ENCODE results near the gene TENT4A. TPM values are rescaled to one million over a fixed set of nuclear protein-coding genes. Genes with fewer than 3 reads are reported as not detected.

Gene TENT4A
- total and polyA plus RNA-seq, 2 donors, result 13.0 to 26.8 TPM

DNA sequence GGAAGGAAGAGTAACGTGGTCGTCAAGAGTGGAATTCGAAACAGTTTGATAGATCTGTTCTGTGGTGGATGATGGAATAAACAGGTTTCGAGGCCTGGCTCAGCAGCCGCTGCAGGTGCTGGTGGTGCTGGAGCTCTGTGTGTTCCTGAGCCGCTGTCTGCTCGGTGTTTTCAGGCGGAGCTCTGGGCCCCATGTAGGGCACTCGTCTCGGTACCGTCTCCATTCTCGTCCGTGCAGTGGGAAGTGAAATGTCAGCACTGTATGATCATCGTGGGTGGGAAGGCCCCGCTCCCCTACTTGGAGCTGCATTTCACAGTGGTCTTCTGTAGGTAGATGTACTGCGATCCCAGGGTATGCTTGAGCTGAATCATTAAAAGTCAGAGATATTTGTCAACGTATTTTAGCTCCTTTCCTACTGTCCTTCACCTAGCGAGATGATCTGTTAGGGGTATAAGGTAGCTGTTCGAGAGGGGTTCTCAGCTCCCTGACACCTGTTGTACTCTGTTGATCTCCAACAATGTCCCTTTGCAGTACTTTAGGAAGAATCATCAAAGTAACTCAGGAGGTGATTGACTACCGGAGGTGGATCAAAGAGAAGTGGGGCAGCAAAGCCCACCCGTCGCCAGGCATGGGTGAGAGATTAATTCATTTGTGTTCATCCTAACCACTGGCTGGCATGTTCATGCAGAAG is 35.9 kb downstream of the TENT4A start:
- H3K4me1 ChIP-seq (ENCODE audit: insufficient read depth), result no peaks in the 10 kb centered on the region
- DNase-seq (ENCODE audit: extremely low spot score), result no peak
- H3K4me3 ChIP-seq (ENCODE audit: low read depth, low read length), result no peak overlapping the region
- 89% methylated on average over 22 of the region's 22 CpGs for WGBS
- no peaks in the 10 kb centered on the region for H3K36me3 ChIP-seq (ENCODE audit: insufficient read depth)
- no peak overlapping the region for H3K27ac ChIP-seq (ENCODE audit: low read depth)

DNA sequence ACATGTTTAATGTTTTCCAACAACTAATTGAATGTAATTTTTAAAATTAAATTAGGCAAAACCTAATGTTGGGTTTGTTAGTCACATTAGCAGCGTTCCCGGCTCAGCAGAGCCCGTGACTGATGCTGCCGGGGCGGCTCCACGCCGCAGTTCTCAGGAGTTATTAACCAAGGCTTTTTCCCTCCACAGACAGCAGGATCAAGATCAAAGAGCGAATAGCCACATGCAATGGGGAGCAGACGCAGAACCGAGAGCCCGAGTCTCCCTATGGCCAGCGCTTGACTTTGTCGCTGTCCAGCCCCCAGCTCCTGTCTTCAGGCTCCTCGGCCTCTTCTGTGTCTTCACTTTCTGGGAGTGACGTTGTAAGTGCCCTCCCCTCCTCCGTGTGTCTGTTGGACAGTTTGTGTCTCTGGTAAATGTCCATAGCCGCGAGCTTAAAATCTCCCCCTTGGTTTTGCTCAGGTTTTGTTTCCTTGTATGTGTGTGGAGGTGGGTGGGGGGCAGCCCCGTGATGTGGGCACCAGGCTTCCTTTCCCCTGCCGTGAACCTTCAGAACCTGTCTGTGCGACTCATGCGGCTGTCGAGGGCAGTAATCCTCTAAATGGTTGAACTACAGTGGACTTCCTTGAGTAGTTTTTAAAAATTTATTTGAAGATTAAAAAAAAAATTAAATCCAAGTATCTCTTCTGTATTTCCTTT is 37.1 kb downstream of the TENT4A start:
- Histone ChIP-seq H3K4me3 (ENCODE audit: low read depth, low read length) (no peak overlapping the region), H3K27ac (ENCODE audit: low read depth) (no peak overlapping the region), H3K4me1 (ENCODE audit: insufficient read depth) (no peaks in the 10 kb centered on the region), H3K36me3 (ENCODE audit: insufficient read depth) (peaks cover 3% of the 10 kb centered on the region)
- 78% methylated on average over 23 of the region's 23 CpGs for WGBS
- no peak for DNase-seq (ENCODE audit: extremely low spot score)

DNA sequence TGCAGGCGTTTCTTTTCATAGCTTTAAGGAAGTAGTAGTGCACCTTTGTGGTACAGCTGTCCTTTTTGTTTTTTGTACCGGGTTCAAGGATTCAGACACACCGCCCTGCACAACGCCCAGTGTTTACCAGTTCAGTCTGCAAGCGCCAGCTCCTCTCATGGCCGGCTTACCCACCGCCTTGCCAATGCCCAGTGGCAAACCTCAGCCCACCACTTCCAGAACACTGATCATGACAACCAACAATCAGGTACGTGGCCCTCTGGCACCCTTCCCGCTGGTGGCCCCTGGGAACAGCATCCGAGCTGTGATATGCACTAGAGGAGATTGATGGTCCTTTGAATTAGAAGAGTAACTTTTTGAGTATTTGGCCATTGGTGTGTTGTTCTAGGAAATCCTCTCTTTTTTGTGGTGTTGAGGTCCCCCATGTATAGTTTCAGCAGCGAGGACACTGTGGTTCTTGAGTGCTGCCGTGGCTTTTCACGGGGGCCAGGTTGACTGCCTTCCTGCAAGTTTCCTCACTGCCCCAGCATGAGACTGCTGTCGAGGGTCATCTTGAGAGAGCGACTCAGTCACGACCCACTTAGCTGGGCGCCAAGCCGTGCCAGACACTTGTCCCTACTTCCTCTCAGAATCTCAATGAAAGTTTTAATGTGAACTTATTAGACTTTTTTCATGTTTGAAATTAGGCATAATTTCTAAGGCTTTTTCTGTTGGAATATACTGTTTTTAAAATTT is 37.9 kb downstream of the TENT4A start:
- Histone ChIP-seq H3K4me3 (ENCODE audit: low read depth, low read length) (no peak overlapping the region), H3K36me3 (ENCODE audit: insufficient read depth) (peaks cover 3% of the 10 kb centered on the region), H3K27ac (ENCODE audit: low read depth) (no peak overlapping the region), H3K4me1 (ENCODE audit: insufficient read depth) (no peaks in the 10 kb centered on the region)
- no peak for DNase-seq (ENCODE audit: extremely low spot score)
- 94% methylated on average over 18 of the region's 18 CpGs for WGBS

DNA sequence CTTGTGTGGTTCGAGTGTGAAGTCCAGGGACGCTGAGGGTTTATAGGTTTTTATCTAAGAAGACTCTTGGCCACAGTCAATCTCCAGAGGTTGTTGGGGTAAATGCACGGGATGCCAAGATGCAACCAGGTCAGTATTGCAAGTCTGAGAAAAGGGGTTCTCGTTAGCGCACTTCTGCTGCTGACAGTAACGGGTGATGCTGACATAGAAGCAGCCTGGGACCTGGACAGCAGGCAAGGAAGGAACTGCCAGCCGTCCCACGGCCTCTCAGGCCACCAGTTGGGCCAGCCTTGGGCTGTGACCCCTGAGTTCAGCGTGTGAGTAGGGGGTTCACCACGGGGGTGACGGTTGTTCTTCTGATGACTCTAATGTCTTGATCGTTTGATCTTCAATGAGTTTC is 39.0 kb downstream of the TENT4A start:
- Histone ChIP-seq H3K4me3 (ENCODE audit: low read depth, low read length) (no peak overlapping the region), H3K27ac (ENCODE audit: low read depth) (no peak overlapping the region), H3K36me3 (ENCODE audit: insufficient read depth) (peaks cover 3% of the 10 kb centered on the region), H3K4me1 (ENCODE audit: insufficient read depth) (no peaks in the 10 kb centered on the region)
- whole genome bisulfite sequencing, result 95% methylated on average over 12 of the region's 12 CpGs
- DNase-seq (ENCODE audit: extremely low spot score), result no peak

DNA sequence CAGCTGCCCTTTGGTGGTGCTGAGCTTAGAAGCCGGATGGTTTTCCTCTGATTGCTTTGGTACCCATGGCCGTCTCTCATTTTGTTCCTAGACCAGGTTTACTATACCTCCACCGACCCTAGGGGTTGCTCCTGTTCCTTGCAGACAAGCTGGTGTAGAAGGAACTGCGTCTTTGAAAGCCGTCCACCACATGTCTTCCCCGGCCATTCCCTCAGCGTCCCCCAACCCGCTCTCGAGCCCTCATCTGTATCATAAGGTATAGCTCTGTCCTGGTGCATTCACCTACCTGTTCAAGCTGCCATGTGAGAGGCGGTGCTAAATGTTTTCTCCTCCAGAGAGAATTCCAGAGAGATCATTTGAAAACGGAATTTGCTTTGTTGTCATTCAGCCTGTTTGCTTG is 39.5 kb downstream of the TENT4A start:
- Histone ChIP-seq H3K4me3 (ENCODE audit: low read depth, low read length) (no peak overlapping the region), H3K27ac (ENCODE audit: low read depth) (no peak overlapping the region), H3K4me1 (ENCODE audit: insufficient read depth) (no peaks in the 10 kb centered on the region), H3K36me3 (ENCODE audit: insufficient read depth) (peaks cover 3% of the 10 kb centered on the region)
- WGBS, result 95% methylated on average over 11 of the region's 11 CpGs
- no peak for DNase-seq (ENCODE audit: extremely low spot score)

DNA sequence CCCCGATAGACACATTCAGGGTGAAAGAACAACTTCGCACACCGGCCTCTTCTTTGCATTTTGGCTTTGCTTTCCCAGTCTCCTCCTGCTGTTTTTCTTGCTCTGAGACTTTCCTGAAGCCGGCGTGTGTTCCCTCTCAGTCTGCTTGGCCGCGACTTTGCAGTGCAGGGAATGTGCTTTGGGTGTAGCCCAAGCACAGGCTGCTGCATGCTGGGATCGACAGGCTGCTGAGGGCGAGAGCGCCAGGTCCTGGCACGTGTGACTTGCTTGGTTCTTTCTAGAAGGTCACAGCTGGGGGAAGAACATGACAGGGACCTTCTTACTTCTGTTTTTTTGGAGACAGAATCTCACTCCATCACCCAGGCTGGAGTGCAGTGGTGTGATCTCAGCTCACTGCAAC is 40.6 kb downstream of the TENT4A start:
- Histone ChIP-seq H3K4me1 (ENCODE audit: insufficient read depth) (no peaks in the 10 kb centered on the region), H3K4me3 (ENCODE audit: low read depth, low read length) (no peak overlapping the region), H3K27ac (ENCODE audit: low read depth) (no peak overlapping the region), H3K36me3 (ENCODE audit: insufficient read depth) (peaks cover 6% of the 10 kb centered on the region)
- no peak for DNase-seq (ENCODE audit: extremely low spot score)
- WGBS, result 90% methylated on average over 11 of the region's 11 CpGs

DNA sequence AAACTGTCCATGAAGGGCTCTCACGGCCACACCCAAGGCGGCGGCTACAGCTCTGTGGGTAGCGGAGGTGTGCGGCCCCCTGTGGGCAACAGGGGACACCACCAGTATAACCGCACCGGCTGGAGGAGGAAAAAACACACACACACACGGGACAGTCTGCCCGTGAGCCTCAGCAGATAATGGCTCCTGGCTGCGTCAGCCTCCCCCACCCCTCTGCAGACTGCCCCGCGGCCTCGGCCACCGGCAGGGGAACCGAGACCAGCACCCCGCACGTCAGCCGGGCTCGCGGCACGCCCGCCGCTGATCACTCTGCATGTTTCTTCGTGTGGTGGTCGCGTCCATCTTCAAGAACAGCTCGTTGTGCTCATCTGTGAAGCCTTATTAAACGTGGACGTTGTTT is 41.5 kb downstream of the TENT4A start:
- Histone ChIP-seq H3K36me3 (ENCODE audit: insufficient read depth) (peaks cover 6% of the 10 kb centered on the region), H3K4me3 (ENCODE audit: low read depth, low read length) (no peak overlapping the region), H3K4me1 (ENCODE audit: insufficient read depth) (no peaks in the 10 kb centered on the region), H3K27ac (ENCODE audit: low read depth) (no peak overlapping the region)
- no peak for DNase-seq (ENCODE audit: extremely low spot score)
- 94% methylated on average over 29 of the region's 29 CpGs for WGBS

DNA sequence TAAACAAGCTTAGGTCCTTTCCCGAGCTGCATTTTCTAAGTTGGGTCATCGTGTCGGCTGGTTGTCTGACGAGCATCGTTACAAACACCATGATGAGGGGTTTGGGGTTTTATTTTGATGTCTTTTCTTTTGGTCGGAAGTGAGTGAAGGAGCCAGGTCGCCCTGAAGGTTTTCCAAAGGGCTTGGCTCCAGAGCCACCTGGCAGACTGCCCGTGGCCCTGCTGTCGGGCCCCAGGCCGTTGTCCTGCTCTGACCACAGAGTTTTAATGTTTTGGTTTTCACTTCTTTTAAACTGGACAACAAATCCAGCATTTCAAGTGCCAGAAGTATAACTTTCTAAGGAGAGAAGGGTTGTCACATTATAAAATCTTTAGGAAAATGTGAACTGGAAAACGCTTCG is 42.3 kb downstream of the TENT4A start:
- WGBS, result 72% methylated on average over 12 of the region's 12 CpGs
- H3K4me3 ChIP-seq (ENCODE audit: low read depth, low read length), result no peak overlapping the region
- H3K36me3 ChIP-seq (ENCODE audit: insufficient read depth), result peaks cover 6% of the 10 kb centered on the region
- H3K4me1 ChIP-seq (ENCODE audit: insufficient read depth), result no peaks in the 10 kb centered on the region
- H3K27ac ChIP-seq (ENCODE audit: low read depth), result no peak overlapping the region
- no peak for DNase-seq (ENCODE audit: extremely low spot score)

DNA sequence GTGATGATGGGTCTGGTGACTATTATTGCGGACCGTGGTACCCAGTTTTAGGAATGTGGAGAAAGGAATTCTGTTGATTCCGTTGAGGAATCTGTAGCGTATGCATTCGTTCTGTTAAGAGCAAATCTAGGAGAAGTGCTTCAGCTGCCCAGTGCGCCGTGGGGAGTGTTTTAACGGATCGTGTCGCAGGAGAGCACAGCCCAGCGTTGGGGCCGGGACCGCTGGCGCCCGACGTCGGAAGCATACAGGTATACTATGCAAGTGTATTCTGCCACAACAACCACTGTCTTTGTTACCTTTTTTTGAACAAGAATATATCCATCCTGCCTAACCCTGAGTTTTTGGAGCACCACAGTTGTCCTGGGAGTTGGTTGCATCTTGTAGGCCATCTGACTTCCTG is 42.7 kb downstream of the TENT4A start:
- no peak overlapping the region for H3K27ac ChIP-seq (ENCODE audit: low read depth)
- peaks cover 6% of the 10 kb centered on the region for H3K36me3 ChIP-seq (ENCODE audit: insufficient read depth)
- 94% methylated on average over 17 of the region's 17 CpGs for WGBS
- no peaks in the 10 kb centered on the region for H3K4me1 ChIP-seq (ENCODE audit: insufficient read depth)
- no peak overlapping the region for H3K4me3 ChIP-seq (ENCODE audit: low read depth, low read length)
- DNase-seq (ENCODE audit: extremely low spot score), result no peak

DNA sequence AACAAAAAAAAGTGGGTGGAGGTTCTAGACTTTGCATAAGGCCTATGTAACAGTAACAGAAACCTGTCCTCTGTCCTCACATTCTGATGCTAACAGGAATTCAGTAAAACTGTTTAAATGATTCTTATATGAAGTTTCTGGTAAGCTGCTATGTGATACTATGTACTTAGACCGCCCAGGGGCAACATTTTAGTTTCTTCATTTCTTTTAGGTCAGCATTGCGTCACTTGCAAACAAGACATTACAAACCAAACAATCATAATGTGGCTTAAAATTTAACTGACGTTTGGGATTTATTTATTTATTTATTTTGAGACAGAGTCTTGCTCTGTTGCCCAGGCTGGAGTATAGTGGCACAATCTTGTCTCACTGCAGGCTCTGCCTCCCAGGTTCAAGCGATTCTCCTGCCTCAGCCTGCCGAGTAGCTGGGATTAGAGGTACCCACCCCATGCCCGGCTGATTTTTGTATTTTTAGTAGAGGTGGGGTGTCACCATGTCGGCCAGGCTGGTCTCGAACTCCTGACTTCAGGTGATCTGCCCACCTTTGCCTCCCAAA is 44.3 kb downstream of the TENT4A start:
- WGBS, result 94% methylated on average over 8 of the region's 8 CpGs

DNA sequence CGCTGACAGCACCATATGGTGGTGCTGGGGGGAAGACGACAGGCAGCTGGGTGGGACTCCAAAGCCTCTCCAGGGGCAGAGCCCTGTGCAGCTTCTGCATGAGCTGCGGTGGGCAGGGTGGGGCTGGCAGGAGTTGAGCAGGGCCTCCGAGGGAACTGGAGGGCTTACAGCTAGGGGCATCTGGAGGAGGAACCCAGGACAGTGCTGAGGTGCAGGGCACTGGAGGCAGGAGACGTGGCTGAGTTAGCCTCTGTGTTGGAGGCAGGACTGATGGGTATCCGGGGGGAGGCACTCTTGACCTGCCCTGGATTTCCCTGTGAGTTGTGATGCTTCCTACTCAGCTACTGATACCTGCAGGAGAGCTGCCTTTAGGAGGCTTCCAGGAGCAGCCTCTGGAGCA is 45.0 kb downstream of the TENT4A start:
- WGBS, result 88% methylated on average over 6 of the region's 6 CpGs
- Histone ChIP-seq H3K27ac (ENCODE audit: low read depth) (no peak overlapping the region), H3K4me3 (ENCODE audit: low read depth, low read length) (no peak overlapping the region), H3K36me3 (ENCODE audit: insufficient read depth) (peaks cover 6% of the 10 kb centered on the region), H3K4me1 (ENCODE audit: insufficient read depth) (no peaks in the 10 kb centered on the region)
- DNase-seq (ENCODE audit: extremely low spot score), result no peak

More for the DNA sequence above, 44.3 kb downstream of the TENT4A start:
- no peak overlapping the region for H3K27ac ChIP-seq (ENCODE audit: low read depth)
- no peak overlapping the region for H3K4me3 ChIP-seq (ENCODE audit: low read depth, low read length)
- H3K36me3 ChIP-seq (ENCODE audit: insufficient read depth), result peaks cover 6% of the 10 kb centered on the region
- no peaks in the 10 kb centered on the region for H3K4me1 ChIP-seq (ENCODE audit: insufficient read depth)
- no peak for DNase-seq (ENCODE audit: extremely low spot score)

DNA sequence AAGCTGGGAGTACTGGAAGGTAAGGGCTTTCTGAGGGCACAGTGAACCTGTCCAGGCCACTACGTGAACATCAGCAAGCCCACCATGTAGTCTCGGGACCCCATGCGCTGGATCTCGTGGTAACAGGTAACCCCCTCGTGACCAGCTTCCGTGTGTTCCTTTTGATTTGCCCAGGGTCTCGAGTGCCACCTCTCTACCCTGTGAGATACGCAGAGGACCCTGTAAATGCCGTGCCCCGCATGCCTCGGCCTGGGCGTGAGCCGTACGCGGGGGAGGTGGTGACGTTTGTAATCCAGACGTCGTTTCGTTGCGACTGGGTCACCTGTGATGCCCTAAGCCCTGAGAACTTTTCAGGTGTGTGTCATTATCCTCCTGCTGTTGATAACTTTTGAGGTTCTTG is 45.5 kb downstream of the TENT4A start:
- Histone ChIP-seq H3K27ac (ENCODE audit: low read depth) (no peak overlapping the region), H3K4me3 (ENCODE audit: low read depth, low read length) (no peak overlapping the region), H3K4me1 (ENCODE audit: insufficient read depth) (no peaks in the 10 kb centered on the region), H3K36me3 (ENCODE audit: insufficient read depth) (peaks cover 6% of the 10 kb centered on the region)
- WGBS, result 95% methylated on average over 20 of the region's 20 CpGs
- DNase-seq (ENCODE audit: extremely low spot score), result no peak

DNA sequence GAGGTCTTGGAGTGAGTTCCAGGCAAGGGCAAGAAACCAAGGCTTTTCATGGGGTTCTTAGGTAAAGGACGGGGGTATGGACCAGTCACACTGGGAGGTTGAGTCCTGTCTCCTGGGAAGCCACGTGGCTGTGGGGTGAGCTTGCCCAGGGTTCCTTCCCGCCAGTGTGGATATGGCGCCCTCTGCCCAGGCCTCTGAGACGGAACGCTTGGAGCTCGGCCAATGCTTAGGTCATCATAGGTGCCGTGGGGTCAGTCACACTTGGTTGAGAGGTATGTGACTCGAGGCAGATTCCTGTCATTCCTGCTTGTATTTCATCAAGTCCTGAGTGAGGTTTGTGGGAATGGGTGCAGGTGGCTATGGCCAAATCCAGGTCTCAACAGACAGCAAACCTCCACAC is 46.2 kb downstream of the TENT4A start:
- H3K36me3 ChIP-seq (ENCODE audit: insufficient read depth), result peaks cover 6% of the 10 kb centered on the region
- H3K4me3 ChIP-seq (ENCODE audit: low read depth, low read length), result no peak overlapping the region
- no peak overlapping the region for H3K27ac ChIP-seq (ENCODE audit: low read depth)
- 83% methylated on average over 9 of the region's 9 CpGs for WGBS
- no peak for DNase-seq (ENCODE audit: extremely low spot score)
- no peaks in the 10 kb centered on the region for H3K4me1 ChIP-seq (ENCODE audit: insufficient read depth)

DNA sequence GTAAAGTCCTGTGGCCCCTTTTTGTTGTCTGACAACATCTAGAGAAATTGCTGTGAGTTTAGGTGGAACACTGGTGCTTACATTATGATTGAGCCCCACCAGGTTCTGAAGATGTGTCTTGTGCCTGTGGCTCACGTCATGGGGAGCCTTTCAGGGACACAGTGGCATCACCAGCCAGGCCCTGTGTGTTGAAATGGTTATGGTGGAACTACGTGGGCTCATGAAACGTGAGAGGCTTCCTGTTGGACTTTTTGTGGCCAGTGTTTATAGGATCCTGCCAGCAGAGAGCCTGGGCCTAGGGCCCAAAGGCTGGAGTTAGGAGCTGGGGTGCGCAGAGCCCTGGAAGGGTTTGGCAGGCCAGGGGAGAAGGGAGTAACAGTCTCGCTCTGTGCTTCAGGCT is 46.8 kb downstream of the TENT4A start:
- no peak overlapping the region for H3K27ac ChIP-seq (ENCODE audit: low read depth)
- H3K4me3 ChIP-seq (ENCODE audit: low read depth, low read length), result no peak overlapping the region
- H3K4me1 ChIP-seq (ENCODE audit: insufficient read depth), result no peaks in the 10 kb centered on the region
- no peak for DNase-seq (ENCODE audit: extremely low spot score)
- peaks cover 3% of the 10 kb centered on the region for H3K36me3 ChIP-seq (ENCODE audit: insufficient read depth)
- 66% methylated on average over 5 of the region's 5 CpGs for WGBS
